Measurements from ENCODE around the gene CAPNS2. TPM values are rescaled to one million over a fixed set of nuclear protein-coding genes. Genes with fewer than 3 reads are reported as not detected.

CAPNS2 gene
- 1 to 10 TPM in 1 of 4 donors, under 1 TPM in 2, not detected in 1; 0.32 to 1.2 (median 0.46) TPM for total RNA-seq

- DNase-seq (ENCODE audit: extremely low spot score) = no peak
- H3K4me1 ChIP-seq = peaks cover 21 to 30% (median 22%) of the 10 kb centered on the region in 4 donors
- no peak within 1 kb of the TSS for H3K27ac ChIP-seq (replicated peaks in 1 of 4)
- intact Hi-C loops (cut with DNase I) = no loop called here
- no peaks in the 10 kb centered on the region for H3K36me3 ChIP-seq
- TF ChIP-seq EP300 (IDR thresholded peaks at IDR 0.05) (no peak), POLR2A (IDR thresholded peaks at IDR 0.05; ENCODE audit: low read depth) (no peak), POLR2AphosphoS5 (IDR thresholded peaks at IDR 0.05) (no peak)
- TF ChIP-seq, protein P1, sequence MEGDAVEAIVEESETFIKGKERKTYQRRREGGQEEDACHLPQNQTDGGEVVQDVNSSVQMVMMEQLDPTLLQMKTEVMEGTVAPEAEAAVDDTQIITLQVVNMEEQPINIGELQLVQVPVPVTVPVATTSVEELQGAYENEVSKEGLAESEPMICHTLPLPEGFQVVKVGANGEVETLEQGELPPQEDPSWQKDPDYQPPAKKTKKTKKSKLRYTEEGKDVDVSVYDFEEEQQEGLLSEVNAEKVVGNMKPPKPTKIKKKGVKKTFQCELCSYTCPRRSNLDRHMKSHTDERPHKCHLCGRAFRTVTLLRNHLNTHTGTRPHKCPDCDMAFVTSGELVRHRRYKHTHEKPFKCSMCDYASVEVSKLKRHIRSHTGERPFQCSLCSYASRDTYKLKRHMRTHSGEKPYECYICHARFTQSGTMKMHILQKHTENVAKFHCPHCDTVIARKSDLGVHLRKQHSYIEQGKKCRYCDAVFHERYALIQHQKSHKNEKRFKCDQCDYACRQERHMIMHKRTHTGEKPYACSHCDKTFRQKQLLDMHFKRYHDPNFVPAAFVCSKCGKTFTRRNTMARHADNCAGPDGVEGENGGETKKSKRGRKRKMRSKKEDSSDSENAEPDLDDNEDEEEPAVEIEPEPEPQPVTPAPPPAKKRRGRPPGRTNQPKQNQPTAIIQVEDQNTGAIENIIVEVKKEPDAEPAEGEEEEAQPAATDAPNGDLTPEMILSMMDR (IDR thresholded peaks at IDR 0.05) = no peak
- no peaks in the 10 kb centered on the region for H3K9me3 ChIP-seq
- H3K27me3 ChIP-seq = peaks cover 0 to 6% (median 0%) of the 10 kb centered on the region in 4 donors
- no peak within 1 kb of the TSS for H3K4me3 ChIP-seq
- WGBS = 89% methylated on average over 9 of the region's 9 CpGs
These were observed at the start of gene CAPNS2 for GRCh38 chr16:55566432-55567175. CAPNS2 (plus strand) TSS chr16:55566684; CDS start chr16:55566757, 73 bp downstream.

- 52% methylated on average over 1 of the region's 1 CpG for WGBS
- H3K4me3 ChIP-seq = no peak overlapping the region
- H3K9me3 ChIP-seq = peaks cover 0 to 16% (median 7%) of the 10 kb centered on the region in 4 donors
- H3K4me1 ChIP-seq = peaks cover 0 to 8% (median 0%) of the 10 kb centered on the region in 4 donors
- no peak overlapping the region for H3K27ac ChIP-seq (replicated peaks in 1 of 4)
- TF ChIP-seq EP300 (IDR thresholded peaks at IDR 0.05) (no peak), POLR2A (IDR thresholded peaks at IDR 0.05; ENCODE audit: low read depth) (no peak), POLR2AphosphoS5 (IDR thresholded peaks at IDR 0.05) (no peak)
- TF ChIP-seq, protein P1 (IDR thresholded peaks at IDR 0.05) = no peak
- no peak for DNase-seq (ENCODE audit: extremely low spot score)
- no peaks in the 10 kb centered on the region for H3K36me3 ChIP-seq
- intact Hi-C loops (cut with DNase I) = no loop called here
- no peaks in the 10 kb centered on the region for H3K27me3 ChIP-seq
These were observed 44.7 kb upstream of the CAPNS2 start for GRCh38 chr16:55521792-55522191.

DNA sequence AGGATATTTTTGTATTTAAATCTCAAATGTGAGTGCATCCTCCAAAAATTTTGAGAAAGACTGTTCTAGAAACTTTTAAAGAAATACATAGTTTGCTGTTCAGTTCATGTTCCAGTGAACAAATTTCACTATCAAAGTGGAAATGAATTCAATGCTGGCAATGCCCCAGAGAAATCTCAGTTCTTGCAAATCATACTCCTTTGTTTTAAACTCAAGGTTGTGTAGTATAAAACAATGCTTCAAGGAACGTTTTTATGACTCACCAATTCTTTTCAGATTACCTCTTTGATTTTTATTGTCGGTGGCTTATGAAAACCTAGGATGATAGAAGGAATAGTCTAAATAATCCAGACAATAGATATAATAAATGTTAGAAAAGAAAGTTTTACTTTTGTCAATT, 40.0 kb upstream of the CAPNS2 start:
- no peak for TF ChIP-seq POLR2AphosphoS5 (IDR thresholded peaks at IDR 0.05)
- TF ChIP-seq EP300 (IDR thresholded peaks at IDR 0.05) = no peak
- no peak for TF ChIP-seq POLR2A (IDR thresholded peaks at IDR 0.05; ENCODE audit: low read depth)
- TF ChIP-seq, protein P1 (IDR thresholded peaks at IDR 0.05) = no peak
- WGBS = 25% methylated on average over 2 of the region's 2 CpGs
- no peak for DNase-seq (ENCODE audit: extremely low spot score)
- intact Hi-C loops (cut with DNase I) = no loop called here
- Histone ChIP-seq H3K27ac (replicated peaks in 1 of 4) (no peak overlapping the region), H3K36me3 (no peaks in the 10 kb centered on the region), H3K27me3 (no peaks in the 10 kb centered on the region), H3K4me3 (no peak overlapping the region), H3K4me1 (peaks cover 0 to 8% (median 0%) of the 10 kb centered on the region in 4 donors), H3K9me3 (peaks cover 0 to 14% (median 6%) of the 10 kb centered on the region in 4 donors)

GRCh38 chr16:55527885-55528284, 38.6 kb upstream of the CAPNS2 start:
- DNase-seq (ENCODE audit: extremely low spot score) = no peak
- Histone ChIP-seq H3K4me3 (no peak overlapping the region), H3K27me3 (no peaks in the 10 kb centered on the region), H3K4me1 (peaks cover 0 to 8% (median 0%) of the 10 kb centered on the region in 4 donors), H3K9me3 (peaks cover 0 to 1% (median 0%) of the 10 kb centered on the region in 4 donors), H3K36me3 (no peaks in the 10 kb centered on the region), H3K27ac (replicated peaks in 1 of 4) (no peak overlapping the region)
- intact Hi-C loops (cut with DNase I) = no loop called here
- TF ChIP-seq POLR2AphosphoS5 (IDR thresholded peaks at IDR 0.05) (no peak), EP300 (IDR thresholded peaks at IDR 0.05) (no peak), POLR2A (IDR thresholded peaks at IDR 0.05; ENCODE audit: low read depth) (no peak)
- TF ChIP-seq, protein P1 (IDR thresholded peaks at IDR 0.05) = no peak

All from esophagus muscularis mucosa (tissue), 4 donors.